RWPE2 (cell line): ENCODE measurements around the gene ARL2BP.
A peak's percentile ranks its signal among the peaks of the same experiment; 100 is the strongest.

ENCODE experiments used
- ATAC-seq: fragments of 200-7000 bp; cut with Tn5 transposase; 3 replicates; pipeline ENCODE4 v1.9.1; 2021; ENCODE audit warnings: low read depth
- DNase-seq: peaks from one replicate; pipeline ENCODE4 v3.0.0-alpha.2; 2020; ENCODE audit warnings: low spot score
- H3K27ac ChIP-seq: fragments of 450-650 bp; 2 replicates; pipeline ENCODE4 v1.5.1; 2017; ENCODE audit warnings: mild to moderate bottlenecking; ENCODE audit not compliant: poor library complexity, severe bottlenecking
- H3K27me3 ChIP-seq: fragments of 250-450 bp; sonication (Bioruptor Pico); 2 replicates; pipeline ENCODE4 v1.5.1; 2021; ENCODE audit warnings: mild to moderate bottlenecking, moderate library complexity; ENCODE audit not compliant: insufficient read depth, poor library complexity, severe bottlenecking
- H3K36me3 ChIP-seq: fragments of 250-450 bp; sonication (Bioruptor Pico); 2 replicates; pipeline ENCODE4 v1.5.1; 2020; ENCODE audit warnings: low read depth, mild to moderate bottlenecking, moderate library complexity
- H3K4me1 ChIP-seq: fragments of 250-450 bp; sonication (Bioruptor Pico); 2 replicates; pipeline ENCODE4 v1.5.1; 2021; ENCODE audit warnings: mild to moderate bottlenecking, moderate library complexity; ENCODE audit not compliant: insufficient read depth, poor library complexity, severe bottlenecking
- H3K4me3 ChIP-seq: fragments of 250-450 bp; sonication (Bioruptor Pico); 2 replicates; pipeline ENCODE4 v1.5.1; 2021; ENCODE audit warnings: mild to moderate bottlenecking, moderate library complexity; ENCODE audit not compliant: severe bottlenecking
- H3K9me3 ChIP-seq: fragments of 250-450 bp; sonication (Bioruptor Pico); 2 replicates; pipeline ENCODE4 v1.5.1; 2021; ENCODE audit warnings: mild to moderate bottlenecking, moderate library complexity; ENCODE audit not compliant: severe bottlenecking
- CTCF ChIP-seq: fragments of 450-650 bp; IDR thresholded peaks from one replicate; pipeline ENCODE4 v1.5.1; 2017; ENCODE audit warnings: mild to moderate bottlenecking, moderate library complexity; ENCODE audit not compliant: poor library complexity, severe bottlenecking

ARL2BP gene

GRCh38 chr16:57209780-57210179 is 35.3 kb upstream of the ARL2BP start:
- H3K4me1 ChIP-seq = peaks cover 13% of the 10 kb centered on the region
- no peak overlapping the region for H3K4me3 ChIP-seq
- H3K27me3 ChIP-seq = no peaks in the 10 kb centered on the region
- no peak for DNase-seq
- H3K36me3 ChIP-seq = peaks cover 89% of the 10 kb centered on the region
- TF ChIP-seq CTCF = no peak
- H3K27ac ChIP-seq = no peak overlapping the region
- H3K9me3 ChIP-seq = no peaks in the 10 kb centered on the region
- no peak for ATAC-seq

GRCh38 chr16:57213462-57213861 is 31.6 kb upstream of the ARL2BP start:
- H3K27ac ChIP-seq = peak overlapping the region; percentile 56
- TF ChIP-seq CTCF = no peak
- H3K4me3 ChIP-seq = no peak overlapping the region
- peaks cover 91% of the 10 kb centered on the region for H3K36me3 ChIP-seq
- ATAC-seq (peak; percentile 84), DNase-seq (no peak)
- H3K4me1 ChIP-seq = peaks cover 13% of the 10 kb centered on the region
- H3K27me3 ChIP-seq = no peaks in the 10 kb centered on the region
- H3K9me3 ChIP-seq = no peaks in the 10 kb centered on the region

- Histone ChIP-seq H3K9me3 (no peaks in the 10 kb centered on the region), H3K36me3 (peaks cover 95% of the 10 kb centered on the region), H3K27ac (no peak overlapping the region), H3K27me3 (no peaks in the 10 kb centered on the region), H3K4me3 (no peak overlapping the region), H3K4me1 (peaks cover 13% of the 10 kb centered on the region)
- TF ChIP-seq CTCF = no peak
- ATAC-seq = no peak
- DNase-seq = no peak
Observed at GRCh38 chr16:57216968-57217367, 28.1 kb upstream of the ARL2BP start.

GRCh38 chr16:57223057-57223456 is 22.0 kb upstream of the ARL2BP start:
- DNase-seq = no peak
- H3K36me3 ChIP-seq = peaks cover 98% of the 10 kb centered on the region
- no peak for TF ChIP-seq CTCF
- no peaks in the 10 kb centered on the region for H3K9me3 ChIP-seq
- no peak overlapping the region for H3K4me3 ChIP-seq
- no peak for ATAC-seq
- peaks cover 5% of the 10 kb centered on the region for H3K4me1 ChIP-seq
- H3K27ac ChIP-seq = no peak overlapping the region
- H3K27me3 ChIP-seq = no peaks in the 10 kb centered on the region

GRCh38 chr16:57224651-57225335 is 20.3 kb upstream of the ARL2BP start:
- no peak overlapping the region for H3K4me3 ChIP-seq
- no peaks in the 10 kb centered on the region for H3K9me3 ChIP-seq
- no peak overlapping the region for H3K27ac ChIP-seq
- TF ChIP-seq CTCF = no peak
- peaks cover 96% of the 10 kb centered on the region for H3K36me3 ChIP-seq
- H3K4me1 ChIP-seq = peaks cover 5% of the 10 kb centered on the region
- H3K27me3 ChIP-seq = no peaks in the 10 kb centered on the region
- DNase-seq (no peak), ATAC-seq (no peak)
